WTC11 (cell line): ENCODE data around the gene DOCK8. TPM values are rescaled to one million over a fixed set of nuclear protein-coding genes. Genes with fewer than 3 reads are reported as not detected.

Experiments
- ATAC-seq: fragments of 200-7000 bp; cut with Tn5 transposase; 2 replicates; pipeline ENCODE4 v1.10.0; 2021; ENCODE audit warnings: mild to moderate bottlenecking, moderate library complexity
- CTCF ChIA-PET: fragments of 300-600 bp; sonication (Branson Sonifier 250); formaldehyde crosslinking; loops from one replicate; lab custom pipeline; 2021; ENCODE audit warnings: antibody characterized with exemption; lab: Charles Lee
- POLR2A ChIA-PET: fragments of 350-600 bp; sonication (Branson Sonifier 250); formaldehyde crosslinking; loops from one replicate; lab custom pipeline; 2021; ENCODE audit warnings: antibody characterized with exemption; lab: Charles Lee
- DNase-seq: peaks from one replicate; pipeline ENCODE4 v3.0.0; 2021; ENCODE audit warnings: low spot score
- H3K27ac Mint-ChIP-seq: 2 replicates; pipeline ENCODE4 v1.8.0; 2021; ENCODE audit warnings: mixed read lengths
- H3K27me3 Mint-ChIP-seq: 2 replicates; pipeline ENCODE4 v1.8.0; 2021; ENCODE audit warnings: low read depth, mild to moderate bottlenecking, moderate library complexity, mixed read lengths
- H3K36me3 Mint-ChIP-seq: 2 replicates; pipeline ENCODE4 v1.8.0; 2021; ENCODE audit warnings: mixed read lengths
- H3K4me1 Mint-ChIP-seq: 2 replicates; pipeline ENCODE4 v1.8.0; 2022; ENCODE audit warnings: mixed read lengths
- H3K4me3 Mint-ChIP-seq: 2 replicates; pipeline ENCODE4 v1.8.0; 2021; ENCODE audit warnings: mild to moderate bottlenecking, moderate library complexity, mixed read lengths
- H3K9me3 Mint-ChIP-seq: 2 replicates; pipeline ENCODE4 v1.8.0; 2021; ENCODE audit warnings: mixed read lengths
- CREM ChIP-seq: sonication (generic); formaldehyde crosslinking; IDR thresholded peaks from 2 replicates; pipeline ENCODE4 v1.8.1; 2022; ENCODE audit warnings: mild to moderate bottlenecking, missing genetic modification reagents, moderate library complexity
- CTCF ChIP-seq: fragments of 200-600 bp; IDR thresholded peaks from 2 replicates; pipeline ENCODE4 v1.8.0; 2022; ENCODE audit warnings: antibody characterized with exemption
- ELF4 ChIP-seq: sonication (generic); formaldehyde crosslinking; IDR thresholded peaks from 2 replicates; pipeline ENCODE4 v1.8.1; 2022; ENCODE audit warnings: low read depth, mild to moderate bottlenecking, moderate library complexity, missing genetic modification reagents
- ESRRA ChIP-seq: sonication (generic); formaldehyde crosslinking; IDR thresholded peaks from 2 replicates; pipeline ENCODE4 v1.8.1; 2022; ENCODE audit warnings: mild to moderate bottlenecking, missing genetic modification reagents, borderline replicate concordance
- ETV6 ChIP-seq: sonication (generic); formaldehyde crosslinking; IDR thresholded peaks from 2 replicates; pipeline ENCODE4 v1.8.1; 2022; ENCODE audit warnings: mild to moderate bottlenecking, missing genetic modification reagents
- FOXJ3 ChIP-seq: sonication (generic); formaldehyde crosslinking; IDR thresholded peaks from 2 replicates; pipeline ENCODE4 v1.9.0; 2021; ENCODE audit warnings: missing genetic modification reagents, mild to moderate bottlenecking, borderline replicate concordance
- GRHL2 ChIP-seq: fragments of 250-450 bp; sonication (Bioruptor Pico); IDR thresholded peaks from 2 replicates; pipeline ENCODE4 v1.8.0; 2022; ENCODE audit warnings: mild to moderate bottlenecking, moderate library complexity; ENCODE audit not compliant: insufficient replicate concordance, severe bottlenecking
- HMGA2 ChIP-seq: fragments of 250-450 bp; sonication (Bioruptor Pico); IDR thresholded peaks from 2 replicates; pipeline ENCODE4 v1.4.0; 2021; ENCODE audit warnings: mild to moderate bottlenecking, moderate library complexity
- JUN ChIP-seq: sonication (generic); formaldehyde crosslinking; IDR thresholded peaks from 2 replicates; pipeline ENCODE4 v1.8.0; 2023; ENCODE audit warnings: mild to moderate bottlenecking, missing genetic modification reagents
- KAT7 ChIP-seq: sonication (generic); formaldehyde crosslinking; IDR thresholded peaks from 2 replicates; pipeline ENCODE4 v1.8.1; 2023; ENCODE audit warnings: missing genetic modification reagents, mild to moderate bottlenecking, borderline replicate concordance
- MLX ChIP-seq: sonication (generic); formaldehyde crosslinking; IDR thresholded peaks from 2 replicates; pipeline ENCODE4 v1.8.1; 2023; ENCODE audit warnings: mild to moderate bottlenecking, missing genetic modification reagents, moderate library complexity
- NFE2L1 ChIP-seq: sonication (generic); formaldehyde crosslinking; IDR thresholded peaks from 2 replicates; pipeline ENCODE4 v1.8.1; 2023; ENCODE audit warnings: missing genetic modification reagents
- OVOL2 ChIP-seq: fragments of 250-450 bp; sonication (Bioruptor Pico); IDR thresholded peaks from 2 replicates; pipeline ENCODE4 v1.9.0; 2021; ENCODE audit warnings: mild to moderate bottlenecking, borderline replicate concordance
- PREB ChIP-seq: sonication (generic); formaldehyde crosslinking; IDR thresholded peaks from 2 replicates; pipeline ENCODE4 v1.8.1; 2022; ENCODE audit warnings: mild to moderate bottlenecking, missing genetic modification reagents, moderate library complexity, borderline replicate concordance
- RELA ChIP-seq: sonication (generic); formaldehyde crosslinking; IDR thresholded peaks from 2 replicates; pipeline ENCODE4 v1.8.1; 2022; ENCODE audit warnings: missing genetic modification reagents, mild to moderate bottlenecking, borderline replicate concordance
- SMAD3 ChIP-seq: sonication (generic); formaldehyde crosslinking; IDR thresholded peaks from 2 replicates; pipeline ENCODE4 v1.8.0; 2022; ENCODE audit warnings: missing genetic modification reagents, mild to moderate bottlenecking, borderline replicate concordance
- SMAD4 ChIP-seq: sonication (generic); formaldehyde crosslinking; IDR thresholded peaks from 2 replicates; pipeline ENCODE4 v1.8.0; 2022; ENCODE audit warnings: mild to moderate bottlenecking, missing genetic modification reagents
- SOX15 ChIP-seq: fragments of 250-450 bp; sonication (Bioruptor Pico); IDR thresholded peaks from 2 replicates; pipeline ENCODE4 v1.9.0; 2021; ENCODE audit warnings: mild to moderate bottlenecking
- SP1 ChIP-seq: sonication (generic); formaldehyde crosslinking; conservative IDR thresholded peaks from 2 replicates; pipeline ENCODE4 v1.8.1; 2022; ENCODE audit warnings: missing genetic modification reagents
- TCF7 ChIP-seq: sonication (generic); formaldehyde crosslinking; IDR thresholded peaks from 2 replicates; pipeline ENCODE4 v1.8.0; 2022; ENCODE audit warnings: mild to moderate bottlenecking, low read depth, missing genetic modification reagents, moderate library complexity
- ZNF121 ChIP-seq: sonication (generic); formaldehyde crosslinking; IDR thresholded peaks from 2 replicates; pipeline ENCODE4 v1.8.0; 2023; ENCODE audit warnings: missing genetic modification reagents
- ZNF219 ChIP-seq: sonication (generic); formaldehyde crosslinking; IDR thresholded peaks from 2 replicates; pipeline ENCODE4 v1.8.0; 2023; ENCODE audit warnings: missing genetic modification reagents, mild to moderate bottlenecking, borderline replicate concordance
- ZNF263 ChIP-seq: sonication (generic); formaldehyde crosslinking; IDR thresholded peaks from 2 replicates; pipeline ENCODE4 v1.8.1; 2022; ENCODE audit warnings: low read depth, mild to moderate bottlenecking, moderate library complexity, missing genetic modification reagents
- ZNF423 ChIP-seq: fragments of 250-450 bp; sonication (Bioruptor Pico); IDR thresholded peaks from 2 replicates; pipeline ENCODE4 v2.1.2; 2022; ENCODE audit warnings: mild to moderate bottlenecking, moderate library complexity
- ZSCAN18 ChIP-seq: fragments of 250-450 bp; sonication (Bioruptor Pico); IDR thresholded peaks from 2 replicates; pipeline ENCODE4 v2.1.2; 2022; ENCODE audit warnings: mild to moderate bottlenecking, moderate library complexity
- total RNA-seq: library from RNA; stranded (reverse); gene quantifications from 3 replicates; pipeline ENCODE4 v1.2.3, GENCODE V29; 2021
- TF ChIP-seq, protein P1 (sequence below): sonication (generic); formaldehyde crosslinking; IDR thresholded peaks from 2 replicates; pipeline ENCODE4 v1.8.1; 2022; ENCODE audit warnings: low read depth, missing genetic modification reagents, borderline replicate concordance
- TF ChIP-seq, protein P2 (sequence below): sonication (generic); formaldehyde crosslinking; IDR thresholded peaks from 2 replicates; pipeline ENCODE4 v1.8.1; 2023; ENCODE audit warnings: mild to moderate bottlenecking, missing genetic modification reagents
- TF ChIP-seq, protein P3 (sequence below): sonication (generic); formaldehyde crosslinking; IDR thresholded peaks from 2 replicates; pipeline ENCODE4 v1.8.0; 2022; ENCODE audit warnings: mild to moderate bottlenecking, missing genetic modification reagents

Gene DOCK8
- total RNA-seq, 1 experiment from 2014 or later = 3.2 TPM

DNA sequence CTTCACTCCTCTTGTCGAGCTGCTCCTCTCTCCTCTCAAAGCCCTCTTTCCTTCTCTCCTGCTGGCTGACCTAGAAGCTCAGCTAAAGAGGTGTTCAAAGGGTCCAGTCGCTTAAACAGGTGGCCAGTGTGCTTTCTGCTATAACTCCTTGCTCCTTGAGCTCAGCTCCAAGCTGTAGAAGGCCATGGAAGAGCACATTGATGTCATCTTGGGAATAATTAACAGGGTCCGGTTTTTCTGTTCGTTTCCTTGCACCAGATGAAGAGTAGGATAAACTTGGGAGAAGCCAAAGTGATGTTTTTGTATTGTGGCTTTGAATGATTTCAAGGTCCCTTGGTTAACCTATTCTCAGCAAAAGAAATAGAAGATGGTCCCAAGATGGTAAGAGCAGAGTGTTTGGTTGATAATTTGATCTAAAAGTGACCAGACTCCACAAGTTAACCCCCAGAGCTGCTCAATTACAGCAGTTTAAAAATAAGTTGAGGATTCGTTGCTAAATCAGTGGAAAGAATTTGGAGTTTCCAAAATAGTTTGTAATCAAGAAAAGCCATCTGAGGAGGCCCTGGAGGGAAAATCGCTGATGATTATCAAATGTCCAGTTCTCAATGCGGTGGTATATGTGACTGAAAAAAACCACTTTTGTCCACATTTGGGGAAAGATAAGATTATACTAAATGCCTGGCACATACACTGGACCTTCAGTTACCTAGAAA lies 148.1 kb downstream of the DOCK8 start (continued):
- TF ChIP-seq SOX15 (CRISPR knock-in tag) = no peak
- no peak for TF ChIP-seq TCF7 (CRISPR knock-in tag)
- TF ChIP-seq ZNF121 (CRISPR knock-in tag) = no peak
- no peak for TF ChIP-seq NFE2L1 (CRISPR knock-in tag)
- TF ChIP-seq CREM (CRISPR knock-in tag) = no peak
- no peak for TF ChIP-seq PREB

- TF ChIP-seq, protein P1, sequence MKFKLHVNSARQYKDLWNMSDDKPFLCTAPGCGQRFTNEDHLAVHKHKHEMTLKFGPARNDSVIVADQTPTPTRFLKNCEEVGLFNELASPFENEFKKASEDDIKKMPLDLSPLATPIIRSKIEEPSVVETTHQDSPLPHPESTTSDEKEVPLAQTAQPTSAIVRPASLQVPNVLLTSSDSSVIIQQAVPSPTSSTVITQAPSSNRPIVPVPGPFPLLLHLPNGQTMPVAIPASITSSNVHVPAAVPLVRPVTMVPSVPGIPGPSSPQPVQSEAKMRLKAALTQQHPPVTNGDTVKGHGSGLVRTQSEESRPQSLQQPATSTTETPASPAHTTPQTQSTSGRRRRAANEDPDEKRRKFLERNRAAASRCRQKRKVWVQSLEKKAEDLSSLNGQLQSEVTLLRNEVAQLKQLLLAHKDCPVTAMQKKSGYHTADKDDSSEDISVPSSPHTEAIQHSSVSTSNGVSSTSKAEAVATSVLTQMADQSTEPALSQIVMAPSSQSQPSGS (CRISPR knock-in tag) = no peak
- TF ChIP-seq NFE2L1 (CRISPR knock-in tag) (no peak), ZNF219 (CRISPR knock-in tag) (no peak), HMGA2 (CRISPR knock-in tag) (no peak), ELF4 (CRISPR knock-in tag) (no peak), JUN (no peak), RELA (no peak), SMAD3 (CRISPR knock-in tag) (no peak), ETV6 (CRISPR knock-in tag) (no peak), SMAD4 (CRISPR knock-in tag) (no peak)
- TF ChIP-seq, protein P2, sequence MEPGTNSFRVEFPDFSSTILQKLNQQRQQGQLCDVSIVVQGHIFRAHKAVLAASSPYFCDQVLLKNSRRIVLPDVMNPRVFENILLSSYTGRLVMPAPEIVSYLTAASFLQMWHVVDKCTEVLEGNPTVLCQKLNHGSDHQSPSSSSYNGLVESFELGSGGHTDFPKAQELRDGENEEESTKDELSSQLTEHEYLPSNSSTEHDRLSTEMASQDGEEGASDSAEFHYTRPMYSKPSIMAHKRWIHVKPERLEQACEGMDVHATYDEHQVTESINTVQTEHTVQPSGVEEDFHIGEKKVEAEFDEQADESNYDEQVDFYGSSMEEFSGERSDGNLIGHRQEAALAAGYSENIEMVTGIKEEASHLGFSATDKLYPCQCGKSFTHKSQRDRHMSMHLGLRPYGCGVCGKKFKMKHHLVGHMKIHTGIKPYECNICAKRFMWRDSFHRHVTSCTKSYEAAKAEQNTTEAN (CRISPR knock-in tag) = no peak
- TF ChIP-seq, protein P3, sequence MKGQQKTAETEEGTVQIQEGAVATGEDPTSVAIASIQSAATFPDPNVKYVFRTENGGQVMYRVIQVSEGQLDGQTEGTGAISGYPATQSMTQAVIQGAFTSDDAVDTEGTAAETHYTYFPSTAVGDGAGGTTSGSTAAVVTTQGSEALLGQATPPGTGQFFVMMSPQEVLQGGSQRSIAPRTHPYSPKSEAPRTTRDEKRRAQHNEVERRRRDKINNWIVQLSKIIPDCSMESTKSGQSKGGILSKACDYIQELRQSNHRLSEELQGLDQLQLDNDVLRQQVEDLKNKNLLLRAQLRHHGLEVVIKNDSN (CRISPR knock-in tag) = no peak
- H3K36me3 Mint-ChIP-seq = no peaks in the 10 kb centered on the region
- no peaks in the 10 kb centered on the region for H3K9me3 Mint-ChIP-seq
- no peak for DNase-seq
- ATAC-seq = no peak
- H3K4me3 Mint-ChIP-seq = no peak overlapping the region
- H3K4me1 Mint-ChIP-seq = peaks cover 4% of the 10 kb centered on the region
- H3K27me3 Mint-ChIP-seq = no peaks in the 10 kb centered on the region
- ChIA-PET CTCF (interaction anchor here (0.6 kb wide), 1 partner anchor 327 kb away, joined by 3 read pairs; no protein-coding TSS in a partner anchor), POLR2A (no interaction called here)
- no peak overlapping the region for H3K27ac Mint-ChIP-seq
These were observed 148.6 kb downstream of the DOCK8 start for GRCh38 chr9:363274-363612.

DNA sequence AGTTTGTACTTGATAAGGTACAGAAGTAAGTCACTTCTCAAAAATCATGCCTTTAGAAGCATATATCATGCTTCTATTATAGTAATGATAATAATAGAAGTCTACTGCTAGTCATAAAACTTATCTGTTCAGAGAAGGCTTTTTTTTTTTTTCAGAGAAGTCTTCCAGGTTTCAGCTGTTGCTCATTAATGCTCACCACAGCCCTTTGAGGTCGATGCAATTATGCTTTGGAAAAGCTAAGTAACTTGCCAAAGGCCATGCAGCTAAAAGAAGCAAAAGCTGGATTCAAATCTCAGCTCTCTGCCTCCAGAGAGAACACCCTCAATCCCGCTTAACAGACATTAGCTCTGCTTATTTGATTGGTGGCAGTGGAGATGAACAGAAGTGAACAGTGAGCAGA lies 150.8 kb downstream of the DOCK8 start:
- ChIA-PET CTCF (no interaction called here), POLR2A (no interaction called here)
- H3K9me3 Mint-ChIP-seq = no peaks in the 10 kb centered on the region
- no peak overlapping the region for H3K27ac Mint-ChIP-seq
- DNase-seq (no peak), ATAC-seq (no peak)
- H3K27me3 Mint-ChIP-seq = no peaks in the 10 kb centered on the region
- H3K4me1 Mint-ChIP-seq = peaks cover 4% of the 10 kb centered on the region
- no peak overlapping the region for H3K4me3 Mint-ChIP-seq
- H3K36me3 Mint-ChIP-seq = no peaks in the 10 kb centered on the region
- no peak for TF ChIP-seq MLX
- no peak for TF ChIP-seq KAT7 (CRISPR knock-in tag)
- no peak for TF ChIP-seq OVOL2
- TF ChIP-seq SP1 (CRISPR knock-in tag) = no peak
- no peak for TF ChIP-seq ZNF423
- TF ChIP-seq GRHL2 = no peak
- TF ChIP-seq ESRRA (CRISPR knock-in tag) = no peak
- TF ChIP-seq ZSCAN18 = no peak
- no peak for TF ChIP-seq ZNF263 (CRISPR knock-in tag)
- no peak for TF ChIP-seq CTCF
- no peak for TF ChIP-seq FOXJ3 (CRISPR knock-in tag)
